ENCODE results near the gene NUF2. TPM values are rescaled to one million over a fixed set of nuclear protein-coding genes. Genes with fewer than 3 reads are reported as not detected.

The NUF2 gene
- polyA plus RNA-seq, 1 donor, result 45.3 TPM

- DNase-seq, result no peak
Observed at GRCh38 chr1:163399976-163400601, 78.3 kb downstream of the NUF2 start.

GRCh38 chr1:163401211-163401610 lies 79.5 kb downstream of the NUF2 start:
- no peak for DNase-seq

Other genes starting within 250 kb of the NUF2 start
- gene RGS5, start 119.0 kb upstream of the NUF2 start, polyA plus RNA-seq (ENCODE audit: insufficient read length), result 7.3 TPM